Tibial nerve (tissue), 4 donors: ENCODE measurements around the gene GRAMD1C. TPM values are rescaled to one million over a fixed set of nuclear protein-coding genes. Genes with fewer than 3 reads are reported as not detected.
"Not testable (repeated sequence)": the region's sequence is repeated elsewhere in the genome, so short reads cannot be mapped to it uniquely, and the experiment has no call there.

Source experiments
- DNase-seq, 2 donors: peaks; one replicate each; pipeline ENCODE4 v3.0.0-alpha.2; 2019; ENCODE audit warnings: low spot score in 2 of 2
- H3K27ac ChIP-seq, 4 donors: fragments of 200-600 bp; sonication (generic) in 3 of 4; one replicate each; pipeline ENCODE4 v1.5.1; 2017 to 2019; ENCODE audit warnings: mild to moderate bottlenecking in 1 of 4
- H3K27me3 ChIP-seq, 2 donors: fragments of 200-600 bp; sonication (generic) in 1 of 2; one replicate each; pipeline versions ENCODE4 v1.5.1 to v1.6.0; 2017 to 2019
- H3K36me3 ChIP-seq, 3 donors: fragments of 200-600 bp; sonication (generic); one replicate each; pipeline ENCODE4 v1.5.1; 2018 to 2019
- H3K4me1 ChIP-seq, 4 donors: fragments of 200-600 bp; sonication (generic) in 3 of 4; one replicate each; pipeline ENCODE4 v1.5.1; 2017 to 2019
- H3K4me3 ChIP-seq, 4 donors: fragments of 200-600 bp; sonication (generic) in 3 of 4; one replicate each; pipeline ENCODE4 v1.5.1; 2017 to 2019; ENCODE audit warnings: mild to moderate bottlenecking in 1 of 4, moderate library complexity in 1 of 4
- H3K9me3 ChIP-seq, 4 donors: fragments of 200-600 bp; sonication (generic) in 3 of 4; one replicate each; pipeline ENCODE4 v1.5.1; 2017 to 2019
- EP300 ChIP-seq, 2 donors: sonication (generic); formaldehyde crosslinking; IDR thresholded peaks; one replicate each; pipeline ENCODE4 v1.6.1; 2017; ENCODE audit warnings: antibody characterized with exemption in 2 of 2, mild to moderate bottlenecking in 1 of 2
- POLR2A ChIP-seq, 2 donors: fragments of 450-650 bp; IDR thresholded peaks; one replicate each; pipeline ENCODE4 v1.6.1; 2017; ENCODE audit warnings: antibody characterized with exemption in 2 of 2, mild to moderate bottlenecking in 2 of 2, moderate library complexity in 2 of 2
- WGBS, 2 donors: methylation state at CpG; one replicate each; pipeline ENCODE4 v1.1.5; 2018; 5-methylcytosine and 5-hydroxymethylcytosine counted together
- total RNA-seq, 4 donors: library from RNA; depleted of rRNA; stranded (reverse); fragments of >200 nt; gene quantifications; one replicate each; pipeline ENCODE4 v1.1.0, GENCODE V29; 2016
- TF ChIP-seq, protein P1 (sequence below), 5 experiments: fragments of 200-600 bp in 3 of 5; fragments of 450-650 bp in 2 of 5; sonication (generic) in 3 of 5; IDR thresholded peaks; one replicate each; pipeline ENCODE4 v1.5.1; 2016 to 2019; ENCODE audit warnings: antibody characterized with exemption in 5 of 5, mild to moderate bottlenecking in 3 of 5, moderate library complexity in 2 of 5

GRAMD1C gene
- total RNA-seq, 4 donors from 2014 or later: 0.63 to 12.6 (median 1.2) TPM

DNA sequence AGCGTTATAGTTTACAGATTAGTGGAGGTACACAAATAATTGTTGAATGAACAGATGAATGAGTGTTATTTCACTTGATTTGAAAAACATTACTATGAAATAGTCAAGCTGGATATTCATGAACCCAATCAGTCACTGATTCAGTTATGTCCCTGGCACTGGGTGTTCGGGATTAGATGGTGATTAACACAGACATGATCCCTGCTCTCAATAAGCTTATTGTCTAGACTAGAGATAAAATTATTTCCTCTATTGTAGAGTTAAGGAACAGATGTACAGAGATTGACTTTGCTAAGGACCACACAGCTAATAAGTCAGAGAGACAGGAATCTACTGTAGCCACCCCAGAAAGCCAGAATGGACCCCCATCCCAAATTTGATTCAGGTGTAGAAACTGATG, 963 bp downstream of the GRAMD1C start:
- DNase-seq: no peak
- H3K9me3 ChIP-seq: no peaks in the 10 kb centered on the region
- H3K27me3 ChIP-seq: no peaks in the 10 kb centered on the region
- H3K36me3 ChIP-seq: no peaks in the 10 kb centered on the region
- H3K4me3 ChIP-seq: peak overlapping the region in 1 of 4 donors; percentile 59
- TF ChIP-seq POLR2A (IDR thresholded peaks at IDR 0.05): no peak
- no peak for TF ChIP-seq EP300 (IDR thresholded peaks at IDR 0.05)
- TF ChIP-seq, protein P1, sequence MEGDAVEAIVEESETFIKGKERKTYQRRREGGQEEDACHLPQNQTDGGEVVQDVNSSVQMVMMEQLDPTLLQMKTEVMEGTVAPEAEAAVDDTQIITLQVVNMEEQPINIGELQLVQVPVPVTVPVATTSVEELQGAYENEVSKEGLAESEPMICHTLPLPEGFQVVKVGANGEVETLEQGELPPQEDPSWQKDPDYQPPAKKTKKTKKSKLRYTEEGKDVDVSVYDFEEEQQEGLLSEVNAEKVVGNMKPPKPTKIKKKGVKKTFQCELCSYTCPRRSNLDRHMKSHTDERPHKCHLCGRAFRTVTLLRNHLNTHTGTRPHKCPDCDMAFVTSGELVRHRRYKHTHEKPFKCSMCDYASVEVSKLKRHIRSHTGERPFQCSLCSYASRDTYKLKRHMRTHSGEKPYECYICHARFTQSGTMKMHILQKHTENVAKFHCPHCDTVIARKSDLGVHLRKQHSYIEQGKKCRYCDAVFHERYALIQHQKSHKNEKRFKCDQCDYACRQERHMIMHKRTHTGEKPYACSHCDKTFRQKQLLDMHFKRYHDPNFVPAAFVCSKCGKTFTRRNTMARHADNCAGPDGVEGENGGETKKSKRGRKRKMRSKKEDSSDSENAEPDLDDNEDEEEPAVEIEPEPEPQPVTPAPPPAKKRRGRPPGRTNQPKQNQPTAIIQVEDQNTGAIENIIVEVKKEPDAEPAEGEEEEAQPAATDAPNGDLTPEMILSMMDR (IDR thresholded peaks at IDR 0.05): no peak
- H3K4me1 ChIP-seq: peaks cover 0 to 11% (median 0%) of the 10 kb centered on the region in 4 donors
- no peak overlapping the region for H3K27ac ChIP-seq
- WGBS, 2 donors: 64 to 68% methylated on average over 2 of the region's 2 CpGs

GRCh38 chr3:113844622-113845222, 6.1 kb downstream of the GRAMD1C start:
- WGBS, 2 donors: 47 to 48% methylated on average over 4 of the region's 4 CpGs
- Histone ChIP-seq H3K9me3 (no peaks in the 10 kb centered on the region), H3K4me3 (no peak overlapping the region), H3K27ac (no peak overlapping the region), H3K36me3 (no peaks in the 10 kb centered on the region), H3K4me1 (no peaks in the 10 kb centered on the region), H3K27me3 (no peaks in the 10 kb centered on the region)
- TF ChIP-seq, protein P1 (IDR thresholded peaks at IDR 0.05): peak; percentile 22 to 51 (median 30)
- TF ChIP-seq POLR2A (IDR thresholded peaks at IDR 0.05) (no peak), EP300 (IDR thresholded peaks at IDR 0.05) (no peak)
- no peak for DNase-seq

- DNase-seq: no peak
- H3K9me3 ChIP-seq: no peaks in the 10 kb centered on the region
- H3K4me3 ChIP-seq: no peak overlapping the region
- H3K27ac ChIP-seq: no peak overlapping the region
- H3K4me1 ChIP-seq: no peaks in the 10 kb centered on the region
- TF ChIP-seq EP300 (IDR thresholded peaks at IDR 0.05): no peak
- TF ChIP-seq, protein P1 (IDR thresholded peaks at IDR 0.05): no peak
- TF ChIP-seq POLR2A (IDR thresholded peaks at IDR 0.05): no peak
- H3K36me3 ChIP-seq: no peaks in the 10 kb centered on the region
- H3K27me3 ChIP-seq: no peaks in the 10 kb centered on the region
These were observed 8.7 kb downstream of the GRAMD1C start for GRCh38 chr3:113847247-113847646.

GRCh38 chr3:113847664-113848461, 9.3 kb downstream of the GRAMD1C start:
- H3K36me3 ChIP-seq: no peaks in the 10 kb centered on the region
- no peak overlapping the region for H3K27ac ChIP-seq
- H3K4me3 ChIP-seq: no peak overlapping the region
- TF ChIP-seq EP300 (IDR thresholded peaks at IDR 0.05) (no peak), POLR2A (IDR thresholded peaks at IDR 0.05) (no peak)
- TF ChIP-seq, protein P1 (IDR thresholded peaks at IDR 0.05): no peak
- H3K4me1 ChIP-seq: no peaks in the 10 kb centered on the region
- H3K9me3 ChIP-seq: no peaks in the 10 kb centered on the region
- DNase-seq: no peak
- H3K27me3 ChIP-seq: no peaks in the 10 kb centered on the region
- WGBS, 2 donors: 61 to 63% methylated on average over 2 of the region's 2 CpGs

DNA sequence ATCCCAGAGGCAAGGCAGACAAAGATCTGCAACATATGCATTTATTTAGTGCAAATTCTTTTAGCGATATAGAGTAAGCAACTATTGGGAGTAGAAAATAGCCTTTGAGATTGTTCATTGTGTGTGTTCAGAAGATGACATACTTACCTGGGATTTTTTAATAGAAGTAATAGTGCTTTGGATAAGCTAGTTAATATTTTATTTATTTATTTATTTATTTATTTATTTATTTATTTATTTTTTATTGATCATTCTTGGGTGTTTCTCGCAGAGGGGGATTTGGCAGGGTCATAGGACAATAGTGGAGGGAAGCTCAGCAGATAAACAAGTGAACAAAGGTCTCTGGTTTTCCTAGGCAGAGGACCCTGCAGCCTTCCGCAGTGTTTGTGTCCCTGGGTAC, 10.5 kb downstream of the GRAMD1C start:
- not testable (repeated sequence) for H3K27me3 ChIP-seq, H3K27ac ChIP-seq, H3K9me3 ChIP-seq, H3K4me1 ChIP-seq, DNase-seq, H3K36me3 ChIP-seq, H3K4me3 ChIP-seq
- whole genome bisulfite sequencing, 2 donors: 95% methylated on average over 3 of the region's 3 CpGs

- H3K36me3 ChIP-seq, H3K4me3 ChIP-seq, H3K27ac ChIP-seq, H3K9me3 ChIP-seq, H3K27me3 ChIP-seq, H3K4me1 ChIP-seq, DNase-seq: not testable (repeated sequence)
- WGBS, 2 donors: 89 to 92% methylated on average over 6 to 9 of the region's 22 CpGs
These were observed 11.3 kb downstream of the GRAMD1C start for GRCh38 chr3:113849841-113850240.

DNA sequence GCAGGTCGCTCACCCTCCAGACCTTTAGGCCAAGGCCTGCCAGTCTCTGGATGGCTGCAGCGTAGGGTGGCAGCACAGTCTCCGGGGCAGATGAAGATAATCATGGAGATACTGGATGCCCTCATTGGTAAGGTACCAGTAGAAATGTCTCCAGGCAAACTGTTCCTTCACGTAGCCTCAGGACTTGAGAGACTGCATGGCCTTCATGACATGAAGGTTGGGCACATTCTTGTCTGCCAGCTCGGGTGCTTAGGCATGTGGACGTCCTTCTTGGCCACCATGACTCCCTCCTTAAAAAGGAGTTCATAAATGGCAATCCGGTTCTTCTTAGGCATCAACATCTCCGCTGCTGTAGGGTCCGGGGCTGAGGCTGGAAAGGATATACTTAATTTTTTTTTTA, 11.8 kb downstream of the GRAMD1C start:
- DNase-seq, H3K27ac ChIP-seq, H3K27me3 ChIP-seq, H3K36me3 ChIP-seq, H3K9me3 ChIP-seq, H3K4me1 ChIP-seq, H3K4me3 ChIP-seq: not testable (repeated sequence)
- WGBS, 2 donors: 94 to 96% methylated on average over 9 of the region's 9 CpGs
